Trophoblast cell (in vitro differentiated cells and primary cell): ENCODE results near the gene EMILIN3.

Source experiments
- DNase-seq, 2 donors: peaks; one replicate each; pipeline ENCODE4 v3.0.0-alpha.2; 2016
- H2AFZ ChIP-seq: 2 replicates; pipeline ENCODE4 v1.6.1; 2013; ENCODE audit warnings: low read length, moderate library complexity, mild to moderate bottlenecking; ENCODE audit not compliant: insufficient read depth, poor library complexity
- H2AK5ac ChIP-seq: 2 replicates; pipeline ENCODE4 v1.6.1; 2013; ENCODE audit warnings: mild to moderate bottlenecking, low read length
- H2BK120ac ChIP-seq: 2 replicates; pipeline ENCODE4 v1.6.1; 2013; ENCODE audit warnings: low read length, mild to moderate bottlenecking, moderate library complexity; ENCODE audit not compliant: insufficient read depth, poor library complexity
- H2BK12ac ChIP-seq: 2 replicates; pipeline ENCODE4 v1.6.1; 2013; ENCODE audit warnings: mild to moderate bottlenecking, low read length, moderate library complexity
- H2BK5ac ChIP-seq: 2 replicates; pipeline ENCODE4 v1.6.1; 2013; ENCODE audit warnings: low read length, low read depth, moderate library complexity, mild to moderate bottlenecking; ENCODE audit not compliant: poor library complexity
- H3K14ac ChIP-seq: 2 replicates; pipeline ENCODE4 v1.6.1; 2013; ENCODE audit warnings: mild to moderate bottlenecking, low read length
- H3K18ac ChIP-seq: 2 replicates; pipeline ENCODE4 v1.6.1; 2013; ENCODE audit warnings: mild to moderate bottlenecking, low read length
- H3K23ac ChIP-seq: 2 replicates; pipeline ENCODE4 v1.6.1; 2013; ENCODE audit warnings: low read length
- H3K27ac ChIP-seq: 2 replicates; pipeline ENCODE4 v1.5.1; 2013; ENCODE audit warnings: low read depth, mild to moderate bottlenecking, inconsistent platforms, low read length, moderate library complexity
- H3K27me3 ChIP-seq: 2 replicates; pipeline ENCODE4 v1.6.1; 2013; ENCODE audit warnings: inconsistent platforms, mild to moderate bottlenecking, low read length, moderate library complexity; ENCODE audit not compliant: insufficient read depth
- H3K36me3 ChIP-seq, 2 experiments: 1 replicate in 1 of 2; 2 replicates in 1 of 2; pipeline ENCODE4 v1.6.1; 2013; ENCODE audit warnings: low read length in 2 of 2, mild to moderate bottlenecking in 2 of 2, moderate library complexity in 1 of 2; ENCODE audit not compliant: insufficient read depth in 2 of 2, control insufficient read depth in 1 of 2
- H3K4ac ChIP-seq: 2 replicates; pipeline ENCODE4 v1.6.1; 2013; ENCODE audit warnings: low read depth, mild to moderate bottlenecking, low read length, moderate library complexity
- H3K4me1 ChIP-seq, 2 experiments: 1 replicate in 1 of 2; 2 replicates in 1 of 2; pipeline ENCODE4 v1.6.1; 2013; ENCODE audit warnings: low read length in 2 of 2, mild to moderate bottlenecking in 2 of 2, moderate library complexity in 1 of 2; ENCODE audit not compliant: insufficient read depth in 2 of 2, control insufficient read depth in 1 of 2
- H3K4me2 ChIP-seq: 2 replicates; pipeline ENCODE4 v1.6.1; 2013; ENCODE audit warnings: inconsistent platforms, mild to moderate bottlenecking, low read length, moderate library complexity
- H3K4me3 ChIP-seq: 2 replicates; pipeline ENCODE4 v1.5.1; 2013; ENCODE audit warnings: mild to moderate bottlenecking, low read depth, low read length, inconsistent platforms
- H3K79me1 ChIP-seq: one replicate; pipeline ENCODE4 v1.6.1; 2013; ENCODE audit warnings: low read length
- H3K79me2 ChIP-seq: 2 replicates; pipeline ENCODE4 v1.6.1; 2013; ENCODE audit warnings: low read length, mild to moderate bottlenecking; ENCODE audit not compliant: control insufficient read depth, insufficient read depth, poor library complexity
- H3K9ac ChIP-seq: 2 replicates; pipeline ENCODE4 v1.6.1; 2013; ENCODE audit warnings: mild to moderate bottlenecking, low read length
- H3K9me3 ChIP-seq: 2 replicates; pipeline ENCODE4 v1.6.1; 2013; ENCODE audit warnings: low read depth, mild to moderate bottlenecking, control low read depth, inconsistent platforms, low read length; ENCODE audit not compliant: insufficient read depth
- H4K12ac ChIP-seq: 2 replicates; pipeline ENCODE4 v1.6.1; 2013; ENCODE audit warnings: low read depth, mild to moderate bottlenecking, low read length, moderate library complexity
- H4K8ac ChIP-seq: 2 replicates; pipeline ENCODE4 v1.6.1; 2013; ENCODE audit warnings: low read depth, mild to moderate bottlenecking, low read length, moderate library complexity
- H4K91ac ChIP-seq: one replicate; pipeline ENCODE4 v1.6.1; 2013; ENCODE audit warnings: low read depth, mild to moderate bottlenecking, low read length, moderate library complexity
- WGBS: extraction: QIAGEN DNeasy Blood & Tissue Kit; methylation state at CpG from one replicate; pipeline ENCODE4 v1.1.7; 2013; ENCODE audit warnings: missing lambda C conversion rate; ENCODE audit not compliant: insufficient read length, insufficient coverage; ENCODE audit errors: extremely low coverage; 5-methylcytosine and 5-hydroxymethylcytosine counted together

Gene EMILIN3

GRCh38 chr20:41398408-41398807 lies 31.8 kb upstream of the EMILIN3 start:
- no CpG with 5 or more reads among the region's 2 CpGs for WGBS
- H3K9ac ChIP-seq, result no peak overlapping the region
- H3K27me3 ChIP-seq, result no peaks in the 10 kb centered on the region
- peak overlapping the region; percentile 9 for H2AK5ac ChIP-seq
- H3K4ac ChIP-seq, result no peak overlapping the region
- peaks cover under 1% of the 10 kb centered on the region for H3K9me3 ChIP-seq
- no peak overlapping the region for H3K4me3 ChIP-seq
- no peak overlapping the region for H3K14ac ChIP-seq
- peaks cover 32 to 33% of the 10 kb centered on the region in 2 experiments for H3K4me1 ChIP-seq
- H4K91ac ChIP-seq, result no peak overlapping the region
- no peak overlapping the region for H2BK5ac ChIP-seq
- DNase-seq, result no peak
- no peak overlapping the region for H3K4me2 ChIP-seq
- H3K79me2 ChIP-seq, result no peaks in the 10 kb centered on the region
- no peak overlapping the region for H4K12ac ChIP-seq
- H3K18ac ChIP-seq, result no peak overlapping the region
- peak overlapping the region; percentile 29 for H2BK12ac ChIP-seq
- no peak overlapping the region for H3K23ac ChIP-seq
- H4K8ac ChIP-seq, result no peak overlapping the region
- H2BK120ac ChIP-seq, result no peak overlapping the region
- no peak overlapping the region for H3K27ac ChIP-seq
- H3K36me3 ChIP-seq, result peaks cover 0 to 2% of the 10 kb centered on the region in 2 experiments
- H2AFZ ChIP-seq, result no peak overlapping the region
- peaks cover 24% of the 10 kb centered on the region for H3K79me1 ChIP-seq

GRCh38 chr20:41395667-41396664 lies 29.3 kb upstream of the EMILIN3 start:
- no peak overlapping the region for H3K4me3 ChIP-seq
- no peak overlapping the region for H2AK5ac ChIP-seq
- no peak overlapping the region for H3K23ac ChIP-seq
- peak overlapping the region; percentile 45 for H4K91ac ChIP-seq
- H3K79me1 ChIP-seq, result peaks cover 33% of the 10 kb centered on the region
- no peak overlapping the region for H4K8ac ChIP-seq
- peaks cover 1% of the 10 kb centered on the region for H3K9me3 ChIP-seq
- H2BK120ac ChIP-seq, result peak overlapping the region; percentile 40
- H3K18ac ChIP-seq, result peak overlapping the region; percentile 25
- peak; percentile 23 to 35 for DNase-seq
- H3K4me2 ChIP-seq, result peak overlapping the region; percentile 34
- no peak overlapping the region for H2AFZ ChIP-seq
- H3K14ac ChIP-seq, result no peak overlapping the region
- H3K4me1 ChIP-seq, result peaks cover 43 to 45% of the 10 kb centered on the region in 2 experiments
- peak overlapping the region; percentile 62 for H2BK5ac ChIP-seq
- H3K9ac ChIP-seq, result no peak overlapping the region
- no peaks in the 10 kb centered on the region for H3K27me3 ChIP-seq
- no peak overlapping the region for H4K12ac ChIP-seq
- no peaks in the 10 kb centered on the region for H3K79me2 ChIP-seq
- peak overlapping the region; percentile 32 for H2BK12ac ChIP-seq
- H3K36me3 ChIP-seq, result no peaks in the 10 kb centered on the region
- no peak overlapping the region for H3K4ac ChIP-seq
- peak overlapping the region; percentile 63 for H3K27ac ChIP-seq
- no CpG with 5 or more reads among the region's 18 CpGs for WGBS

GRCh38 chr20:41394931-41395666 lies 28.5 kb upstream of the EMILIN3 start:
- H3K4me3 ChIP-seq, result no peak overlapping the region
- H3K27me3 ChIP-seq, result no peaks in the 10 kb centered on the region
- H2BK5ac ChIP-seq, result peak overlapping the region; percentile 17
- H3K9ac ChIP-seq, result no peak overlapping the region
- peaks cover 41 to 43% of the 10 kb centered on the region in 2 experiments for H3K4me1 ChIP-seq
- no peak overlapping the region for H3K4me2 ChIP-seq
- no CpG with 5 or more reads among the region's 9 CpGs for WGBS
- H2BK12ac ChIP-seq, result peak overlapping the region; percentile 32
- H3K23ac ChIP-seq, result no peak overlapping the region
- H4K12ac ChIP-seq, result no peak overlapping the region
- peaks cover 33% of the 10 kb centered on the region for H3K79me1 ChIP-seq
- H3K79me2 ChIP-seq, result no peaks in the 10 kb centered on the region
- H3K18ac ChIP-seq, result peak overlapping the region; percentile 65
- H4K8ac ChIP-seq, result no peak overlapping the region
- DNase-seq, result no peak
- no peak overlapping the region for H3K27ac ChIP-seq
- peak overlapping the region; percentile 28 for H3K14ac ChIP-seq
- peak overlapping the region; percentile 33 for H4K91ac ChIP-seq
- no peaks in the 10 kb centered on the region for H3K36me3 ChIP-seq
- H3K4ac ChIP-seq, result no peak overlapping the region
- no peak overlapping the region for H2AFZ ChIP-seq
- no peak overlapping the region for H2BK120ac ChIP-seq
- H2AK5ac ChIP-seq, result peak overlapping the region; percentile 20
- H3K9me3 ChIP-seq, result peaks cover 1% of the 10 kb centered on the region

- H3K27me3 ChIP-seq, result no peaks in the 10 kb centered on the region
- no peak for DNase-seq
- H2BK12ac ChIP-seq, result peak overlapping the region; percentile 10
- H3K79me2 ChIP-seq, result no peaks in the 10 kb centered on the region
- peak overlapping the region; percentile 17 for H4K91ac ChIP-seq
- H3K27ac ChIP-seq, result no peak overlapping the region
- H3K9me3 ChIP-seq, result peaks cover 1% of the 10 kb centered on the region
- no peak overlapping the region for H3K4ac ChIP-seq
- H4K12ac ChIP-seq, result no peak overlapping the region
- no peak overlapping the region for H3K9ac ChIP-seq
- H2AFZ ChIP-seq, result no peak overlapping the region
- no CpG with 5 or more reads among the region's 2 CpGs for WGBS
- H3K36me3 ChIP-seq, result no peaks in the 10 kb centered on the region
- H2AK5ac ChIP-seq, result peak overlapping the region; percentile 76
- peak overlapping the region; percentile 58 for H3K14ac ChIP-seq
- H2BK5ac ChIP-seq, result peak overlapping the region; percentile 7
- no peak overlapping the region for H3K23ac ChIP-seq
- peaks cover 33% of the 10 kb centered on the region for H3K79me1 ChIP-seq
- H3K4me3 ChIP-seq, result no peak overlapping the region
- peak overlapping the region; percentile 67 for H2BK120ac ChIP-seq
- H3K18ac ChIP-seq, result peak overlapping the region; percentile 41
- H3K4me1 ChIP-seq, result peaks cover 39 to 40% of the 10 kb centered on the region in 2 experiments
- no peak overlapping the region for H3K4me2 ChIP-seq
- H4K8ac ChIP-seq, result no peak overlapping the region
Observed at GRCh38 chr20:41394081-41394480, 27.5 kb upstream of the EMILIN3 start.
